Measurements from ENCODE around the gene TFAP2E.
A peak's percentile ranks its signal among the peaks of the same experiment; 100 is the strongest.

Gene TFAP2E

GRCh38 chr1:35557118-35557610, 15.9 kb upstream of the TFAP2E start, which contains the start of gene KIAA0319L:
Gene KIAA0319L, minus strand, starts transcription at chr1:35557403. Its CDS starts 2,912 bp downstream, at chr1:35554491.
- no peak for DNase-seq (ENCODE audit: low read depth in 2 of 2)

- DNase-seq (ENCODE audit: low read depth in 2 of 2), result peak; percentile 90 to 94
Measured at GRCh38 chr1:35557611-35558373, 15.3 kb upstream of the TFAP2E start, which contains the start of gene NCDN. Gene NCDN, plus strand, starts transcription at chr1:35557799. Its CDS starts 392 bp downstream, at chr1:35558191.

GRCh38 chr1:35558374-35559316, 14.5 kb upstream of the TFAP2E start:
- no peak for DNase-seq (ENCODE audit: low read depth in 2 of 2)

- no peak for DNase-seq (ENCODE audit: low read depth in 2 of 2)
Measured at GRCh38 chr1:35559317-35559944, 13.7 kb upstream of the TFAP2E start.

GRCh38 chr1:35560256-35561225, 12.6 kb upstream of the TFAP2E start:
- no peak for DNase-seq (ENCODE audit: low read depth in 2 of 2)

GRCh38 chr1:35561297-35561971, 11.7 kb upstream of the TFAP2E start:
- DNase-seq (ENCODE audit: low read depth in 2 of 2), result no peak

- DNase-seq (ENCODE audit: low read depth in 2 of 2), result no peak
Measured at GRCh38 chr1:35561972-35562680, 11.0 kb upstream of the TFAP2E start.

GRCh38 chr1:35563166-35563565, 9.9 kb upstream of the TFAP2E start:
- DNase-seq (ENCODE audit: low read depth in 2 of 2), result no peak

GRCh38 chr1:35564037-35564883, 8.9 kb upstream of the TFAP2E start:
- peak; percentile 71 to 73 for DNase-seq (ENCODE audit: low read depth in 2 of 2)

GRCh38 chr1:35564884-35565741, 8.0 kb upstream of the TFAP2E start:
- no peak for DNase-seq (ENCODE audit: low read depth in 2 of 2)

- DNase-seq (ENCODE audit: low read depth in 2 of 2), result no peak
Measured at GRCh38 chr1:35565742-35566133, 7.4 kb upstream of the TFAP2E start.

GRCh38 chr1:35567947-35568558, 5.1 kb upstream of the TFAP2E start:
- DNase-seq (ENCODE audit: low read depth in 2 of 2), result no peak

- DNase-seq (ENCODE audit: low read depth in 2 of 2), result peak; percentile 44 to 60
Measured at GRCh38 chr1:35568975-35569395, 4.1 kb upstream of the TFAP2E start.

- DNase-seq (ENCODE audit: low read depth in 2 of 2), result no peak
Measured at GRCh38 chr1:35569936-35570335, 3.2 kb upstream of the TFAP2E start.

- no peak for DNase-seq (ENCODE audit: low read depth in 2 of 2)
Measured at GRCh38 chr1:35570589-35571137, 2.5 kb upstream of the TFAP2E start.

- no peak for DNase-seq (ENCODE audit: low read depth in 2 of 2)
Measured at GRCh38 chr1:35571263-35571662, 1.9 kb upstream of the TFAP2E start.

- DNase-seq (ENCODE audit: low read depth in 2 of 2), result no peak
Measured at GRCh38 chr1:35572296-35572695, 818 bp upstream of the TFAP2E start.

Data from stimulated activated CD4-positive, alpha-beta T cell treated with anti-CD3 and anti-CD28 coated beads, Interleukin-1b, Interleukin-23, amount 100 ng/mL, for 4 hours (primary cell).